ENCODE results near the gene PHF24.
A peak's percentile ranks its signal among the peaks of the same experiment; 100 is the strongest.

Gene PHF24

DNA sequence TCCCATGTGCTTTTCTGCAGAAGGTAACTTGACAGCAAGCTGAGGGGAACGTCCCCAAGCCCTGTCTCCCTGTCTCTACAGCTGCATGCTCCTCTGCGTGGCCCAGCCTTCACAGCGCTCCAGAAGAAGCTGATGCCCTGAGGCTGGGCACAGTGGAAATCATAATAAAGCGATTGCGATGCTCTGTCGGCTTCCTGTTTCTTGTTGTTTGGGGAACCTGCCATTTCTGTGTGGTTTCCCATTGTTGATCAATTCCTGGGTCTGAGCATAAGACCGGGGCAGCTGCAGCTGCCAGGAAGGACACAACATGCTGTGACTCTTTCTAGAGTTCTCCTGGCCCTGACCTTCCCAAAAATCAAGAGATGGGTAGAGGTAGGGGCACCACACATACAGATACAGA is 24.3 kb downstream of the PHF24 start:
- Histone ChIP-seq H2AK5ac (ENCODE audit: low read length, severe bottlenecking) (no peak overlapping the region), H3K4me2 (ENCODE audit: low read length, poor library complexity, severe bottlenecking) (no peak overlapping the region), H3K9ac (ENCODE audit: low read length) (no peak overlapping the region), H2AFZ (ENCODE audit: low read depth, low read length) (no peak overlapping the region), H2BK120ac (ENCODE audit: low read depth, low read length) (no peak overlapping the region), H3K27me3 (ENCODE audit: control insufficient read depth in 1 of 2, insufficient read depth in 1 of 2, low read length in 2 of 2) (peaks cover 41 to 53% of the 10 kb centered on the region in 2 experiments), H3K36me3 (ENCODE audit: control insufficient read depth in 1 of 2, insufficient read depth in 2 of 2, low read depth in 1 of 2, low read length in 2 of 2) (no peaks in the 10 kb centered on the region), H3K18ac (ENCODE audit: low read depth in 1 of 2, low read length in 2 of 2) (no peak overlapping the region), H3K4me1 (ENCODE audit: control insufficient read depth, insufficient read depth, low read depth, low read length) (peaks cover 7% of the 10 kb centered on the region), H3K27ac (ENCODE audit: low read length, poor library complexity, severe bottlenecking) (no peak overlapping the region), H2BK12ac (ENCODE audit: low read length in 2 of 2) (no peak overlapping the region), H2BK5ac (ENCODE audit: low read depth, low read length, poor library complexity, severe bottlenecking) (no peak overlapping the region), H4K91ac (ENCODE audit: low read length) (no peak overlapping the region), H3K23ac (ENCODE audit: low read length in 2 of 2) (no peak overlapping the region), H4K8ac (ENCODE audit: low read length) (no peak overlapping the region), H3K9me3 (ENCODE audit: control insufficient read depth, low read length) (no peaks in the 10 kb centered on the region), H3K4me3 (ENCODE audit: insufficient read depth in 1 of 2, low read depth in 1 of 2, low read length in 2 of 2) (no peak overlapping the region), H3K4ac (ENCODE audit: low read depth in 1 of 2, low read length in 2 of 2) (no peak overlapping the region), H3K79me1 (replicated peaks; ENCODE audit: low read length, poor library complexity, severe bottlenecking) (no peaks in the 10 kb centered on the region), H3K14ac (ENCODE audit: low read length in 2 of 2) (no peak overlapping the region), H2BK15ac (ENCODE audit: low read depth, poor library complexity, severe bottlenecking) (no peak overlapping the region)
- no peak for DNase-seq
- WGBS = 79% methylated on average over 7 of the region's 7 CpGs

DNA sequence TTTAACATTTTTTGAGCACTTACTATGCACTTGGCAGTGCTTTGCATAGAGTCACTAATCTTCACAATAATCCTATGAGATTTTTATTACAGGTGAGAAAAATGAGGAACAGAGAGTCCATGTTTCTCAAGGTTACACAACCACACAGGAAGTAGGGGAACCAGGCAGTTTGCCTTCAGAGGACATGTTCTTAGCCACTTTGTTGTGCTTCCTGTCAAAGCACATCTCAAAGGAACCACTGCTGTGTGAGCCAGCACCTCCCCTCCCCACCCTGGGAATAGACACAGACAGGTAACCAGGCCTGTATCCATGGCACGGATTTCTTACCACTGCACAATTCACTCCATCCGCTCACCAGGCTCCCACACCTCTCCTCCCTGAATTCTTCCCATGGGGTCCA is 25.1 kb downstream of the PHF24 start:
- Histone ChIP-seq H3K27ac (ENCODE audit: low read length, poor library complexity, severe bottlenecking) (no peak overlapping the region), H2BK5ac (ENCODE audit: low read depth, low read length, poor library complexity, severe bottlenecking) (no peak overlapping the region), H3K4me1 (ENCODE audit: control insufficient read depth, insufficient read depth, low read depth, low read length) (peaks cover 10% of the 10 kb centered on the region), H2AFZ (ENCODE audit: low read depth, low read length) (no peak overlapping the region), H3K4me3 (ENCODE audit: insufficient read depth in 1 of 2, low read depth in 1 of 2, low read length in 2 of 2) (no peak overlapping the region), H4K8ac (ENCODE audit: low read length) (no peak overlapping the region), H4K91ac (ENCODE audit: low read length) (no peak overlapping the region), H3K4ac (ENCODE audit: low read depth in 1 of 2, low read length in 2 of 2) (no peak overlapping the region), H3K4me2 (ENCODE audit: low read length, poor library complexity, severe bottlenecking) (no peak overlapping the region), H3K23ac (ENCODE audit: low read length in 2 of 2) (no peak overlapping the region), H3K9me3 (ENCODE audit: control insufficient read depth, low read length) (no peaks in the 10 kb centered on the region), H2BK120ac (ENCODE audit: low read depth, low read length) (no peak overlapping the region), H3K9ac (ENCODE audit: low read length) (no peak overlapping the region), H3K14ac (ENCODE audit: low read length in 2 of 2) (no peak overlapping the region), H3K18ac (ENCODE audit: low read depth in 1 of 2, low read length in 2 of 2) (no peak overlapping the region), H3K36me3 (ENCODE audit: control insufficient read depth in 1 of 2, insufficient read depth in 2 of 2, low read depth in 1 of 2, low read length in 2 of 2) (no peaks in the 10 kb centered on the region), H3K79me1 (replicated peaks; ENCODE audit: low read length, poor library complexity, severe bottlenecking) (no peaks in the 10 kb centered on the region), H2BK15ac (ENCODE audit: low read depth, poor library complexity, severe bottlenecking) (no peak overlapping the region), H2BK12ac (ENCODE audit: low read length in 2 of 2) (no peak overlapping the region), H3K27me3 (ENCODE audit: control insufficient read depth in 1 of 2, insufficient read depth in 1 of 2, low read length in 2 of 2) (peaks cover 35 to 45% of the 10 kb centered on the region in 2 experiments), H2AK5ac (ENCODE audit: low read length, severe bottlenecking) (no peak overlapping the region)
- no peak for DNase-seq
- WGBS = 100% methylated on average over 2 of the region's 2 CpGs

DNA sequence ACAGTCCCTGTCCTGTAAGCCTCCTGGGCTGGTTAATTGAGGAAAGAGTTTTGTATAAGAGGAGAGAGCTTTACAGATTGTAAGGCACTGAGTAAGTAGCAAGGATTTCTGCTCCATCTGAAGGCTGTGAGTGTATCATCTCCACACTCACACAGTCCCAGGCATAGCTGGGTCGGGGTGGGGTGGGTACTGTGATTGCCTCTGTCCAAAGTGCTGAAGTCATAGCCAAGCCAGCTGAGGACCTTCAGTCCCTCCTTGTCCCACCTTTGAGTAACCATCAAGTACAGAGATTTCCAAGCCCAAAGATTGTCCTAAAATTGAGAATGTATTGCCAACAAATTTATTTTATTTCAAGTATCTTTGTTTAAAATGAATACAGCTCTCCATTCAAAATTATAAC is 26.0 kb downstream of the PHF24 start:
- no peaks in the 10 kb centered on the region for H3K9me3 ChIP-seq (ENCODE audit: control insufficient read depth, low read length)
- H2AFZ ChIP-seq (ENCODE audit: low read depth, low read length) = no peak overlapping the region
- H3K27ac ChIP-seq (ENCODE audit: low read length, poor library complexity, severe bottlenecking) = no peak overlapping the region
- H3K18ac ChIP-seq (ENCODE audit: low read depth in 1 of 2, low read length in 2 of 2) = no peak overlapping the region
- no peak overlapping the region for H3K14ac ChIP-seq (ENCODE audit: low read length in 2 of 2)
- no peak overlapping the region for H2AK5ac ChIP-seq (ENCODE audit: low read length, severe bottlenecking)
- no peak overlapping the region for H2BK12ac ChIP-seq (ENCODE audit: low read length in 2 of 2)
- peaks cover 15% of the 10 kb centered on the region for H3K4me1 ChIP-seq (ENCODE audit: control insufficient read depth, insufficient read depth, low read depth, low read length)
- no peak overlapping the region for H2BK15ac ChIP-seq (ENCODE audit: low read depth, poor library complexity, severe bottlenecking)
- H2BK5ac ChIP-seq (ENCODE audit: low read depth, low read length, poor library complexity, severe bottlenecking) = no peak overlapping the region
- 0% methylated on average over 1 of the region's 1 CpG for WGBS
- H3K79me1 ChIP-seq (replicated peaks; ENCODE audit: low read length, poor library complexity, severe bottlenecking) = no peaks in the 10 kb centered on the region
- H2BK120ac ChIP-seq (ENCODE audit: low read depth, low read length) = no peak overlapping the region
- H3K9ac ChIP-seq (ENCODE audit: low read length) = no peak overlapping the region
- H4K91ac ChIP-seq (ENCODE audit: low read length) = no peak overlapping the region
- no peak overlapping the region for H3K23ac ChIP-seq (ENCODE audit: low read length in 2 of 2)
- no peak overlapping the region for H3K4me2 ChIP-seq (ENCODE audit: low read length, poor library complexity, severe bottlenecking)
- H3K4me3 ChIP-seq (ENCODE audit: insufficient read depth in 1 of 2, low read depth in 1 of 2, low read length in 2 of 2) = no peak overlapping the region
- DNase-seq = peak; percentile 54
- H3K27me3 ChIP-seq (ENCODE audit: control insufficient read depth in 1 of 2, insufficient read depth in 1 of 2, low read length in 2 of 2) = peaks cover 26 to 37% of the 10 kb centered on the region in 2 experiments
- H4K8ac ChIP-seq (ENCODE audit: low read length) = no peak overlapping the region
- H3K4ac ChIP-seq (ENCODE audit: low read depth in 1 of 2, low read length in 2 of 2) = no peak overlapping the region
- H3K36me3 ChIP-seq (ENCODE audit: control insufficient read depth in 1 of 2, insufficient read depth in 2 of 2, low read depth in 1 of 2, low read length in 2 of 2) = no peaks in the 10 kb centered on the region

DNA sequence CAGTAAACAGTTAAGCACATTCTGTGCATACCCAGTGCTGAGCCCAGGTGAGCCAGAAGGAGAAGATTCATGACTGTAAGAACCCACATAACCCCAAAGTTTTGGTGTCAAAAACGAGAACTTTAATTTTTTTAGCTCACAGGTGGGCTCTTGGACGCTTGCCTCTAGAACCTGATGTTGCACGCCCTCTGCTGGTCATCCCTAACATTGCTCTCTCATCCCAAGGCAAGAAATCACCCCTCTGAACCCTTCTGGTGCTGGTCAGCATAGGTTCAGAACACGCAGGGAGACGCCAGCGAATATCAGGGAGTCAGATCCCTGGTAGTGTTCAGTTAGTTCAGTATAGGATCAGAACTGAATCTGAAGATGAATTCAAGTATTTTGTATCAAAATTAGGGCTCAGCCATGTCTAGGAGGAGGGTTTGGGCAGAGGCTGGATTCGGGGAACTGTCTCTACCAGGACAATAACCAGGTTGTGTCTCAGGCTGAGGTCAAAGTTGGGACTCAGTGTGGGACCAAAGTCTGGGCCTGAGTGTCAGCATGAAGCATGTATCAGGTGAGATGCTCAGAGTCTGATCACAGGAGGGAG is 27.3 kb downstream of the PHF24 start:
- WGBS = 19% methylated on average over 7 of the region's 7 CpGs
- no peaks in the 10 kb centered on the region for H3K9me3 ChIP-seq (ENCODE audit: control insufficient read depth, low read length)

More for the DNA sequence above, 27.3 kb downstream of the PHF24 start:
- Histone ChIP-seq H3K4me1 (ENCODE audit: control insufficient read depth, insufficient read depth, low read depth, low read length) (peaks cover 19% of the 10 kb centered on the region), H3K9ac (ENCODE audit: low read length) (no peak overlapping the region), H3K18ac (ENCODE audit: low read depth in 1 of 2, low read length in 2 of 2) (no peak overlapping the region), H3K14ac (ENCODE audit: low read length in 2 of 2) (no peak overlapping the region), H3K4ac (ENCODE audit: low read depth in 1 of 2, low read length in 2 of 2) (no peak overlapping the region), H3K36me3 (ENCODE audit: control insufficient read depth in 1 of 2, insufficient read depth in 2 of 2, low read depth in 1 of 2, low read length in 2 of 2) (no peaks in the 10 kb centered on the region), H3K27ac (ENCODE audit: low read length, poor library complexity, severe bottlenecking) (no peak overlapping the region), H4K91ac (ENCODE audit: low read length) (no peak overlapping the region), H3K4me3 (ENCODE audit: insufficient read depth in 1 of 2, low read depth in 1 of 2, low read length in 2 of 2) (no peak overlapping the region), H2BK15ac (ENCODE audit: low read depth, poor library complexity, severe bottlenecking) (no peak overlapping the region), H3K27me3 (ENCODE audit: control insufficient read depth in 1 of 2, insufficient read depth in 1 of 2, low read length in 2 of 2) (peaks cover 15 to 26% of the 10 kb centered on the region in 2 experiments), H3K4me2 (ENCODE audit: low read length, poor library complexity, severe bottlenecking) (no peak overlapping the region), H2BK120ac (ENCODE audit: low read depth, low read length) (no peak overlapping the region), H2AK5ac (ENCODE audit: low read length, severe bottlenecking) (no peak overlapping the region), H2BK5ac (ENCODE audit: low read depth, low read length, poor library complexity, severe bottlenecking) (no peak overlapping the region), H2BK12ac (ENCODE audit: low read length in 2 of 2) (no peak overlapping the region), H3K23ac (ENCODE audit: low read length in 2 of 2) (no peak overlapping the region), H3K79me1 (replicated peaks; ENCODE audit: low read length, poor library complexity, severe bottlenecking) (peaks cover 6% of the 10 kb centered on the region), H4K8ac (ENCODE audit: low read length) (no peak overlapping the region), H2AFZ (ENCODE audit: low read depth, low read length) (no peak overlapping the region)
- DNase-seq = peak; percentile 73

Data from mesenchymal stem cell (in vitro differentiated cells and primary cell).